H1 (cell line): ENCODE measurements around the gene ARFGEF3. TPM values are rescaled to one million over a fixed set of nuclear protein-coding genes. Genes with fewer than 3 reads are reported as not detected.

Experiments used
- CTCF ChIA-PET: fragments of 300-600 bp; sonication (Branson Sonifier 250); formaldehyde crosslinking; loops from one replicate; lab custom pipeline; 2021; ENCODE audit not compliant: partially characterized antibody; lab: Charles Lee
- POLR2A ChIA-PET: fragments of 300-600 bp; sonication (Branson Sonifier 250); formaldehyde crosslinking; loops from one replicate; lab custom pipeline; 2021; ENCODE audit warnings: inconsistent platforms; ENCODE audit not compliant: partially characterized antibody; lab: Charles Lee
- DNase-seq, 2 experiments: peaks; one replicate each; pipeline versions ENCODE4 v3.0.0 to v3.0.0-alpha.2; 2010 to 2022; ENCODE audit warnings: low spot score in 2 of 2, low read depth in 1 of 2, mixed read lengths in 1 of 2
- FAIRE-seq: peaks from 2 replicates; lab custom pipeline; 2011; peaks lifted over from hg19 to GRCh38; lab: Jason Lieb, UNC
- H2AFZ ChIP-seq: 2 replicates; pipeline ENCODE4 v1.8.1; 2012; ENCODE audit warnings: low read length, inconsistent platforms
- H2AK5ac ChIP-seq: 2 replicates; pipeline ENCODE4 v1.6.1; 2013; ENCODE audit warnings: low read depth, low read length
- H2BK120ac ChIP-seq: replicated peaks from 2 replicates; pipeline ENCODE3; 2013; ENCODE audit warnings: low read depth, low read length, inconsistent platforms
- H2BK12ac ChIP-seq: 2 replicates; pipeline ENCODE4 v1.6.1; 2013; ENCODE audit warnings: low read depth, low read length
- H2BK15ac ChIP-seq: 2 replicates; pipeline ENCODE4 v1.6.1; 2013; ENCODE audit warnings: low read length
- H2BK20ac ChIP-seq: 2 replicates; pipeline ENCODE4 v1.6.1; 2013; ENCODE audit warnings: low read length
- H2BK5ac ChIP-seq: 2 replicates; pipeline ENCODE4 v1.6.1; 2013; ENCODE audit warnings: low read depth, low read length
- H3K14ac ChIP-seq: 2 replicates; pipeline ENCODE4 v1.6.1; 2013; ENCODE audit warnings: inconsistent platforms; ENCODE audit not compliant: insufficient read length
- H3K18ac ChIP-seq: 2 replicates; pipeline ENCODE4 v1.6.1; 2013; ENCODE audit warnings: low read length; ENCODE audit errors: extremely low read depth
- H3K23ac ChIP-seq: 2 replicates; pipeline ENCODE4 v1.6.1; 2013; ENCODE audit warnings: inconsistent platforms; ENCODE audit not compliant: insufficient read length
- H3K23me2 ChIP-seq: 2 replicates; pipeline ENCODE4 v1.6.1; 2013; ENCODE audit warnings: low read depth, low read length
- H3K27ac ChIP-seq: 2 replicates; pipeline ENCODE4 v1.6.1; 2011; ENCODE audit warnings: low read depth, low read length, inconsistent platforms
- H3K27me3 ChIP-seq, 4 experiments: replicated peaks in 1 of 4; 1 replicate in 1 of 4; 2 replicates in 3 of 4; pipeline versions ENCODE4 v1.6.1 to v1.8.1; 2011 to 2013; ENCODE audit warnings: low read length in 3 of 4, mild to moderate bottlenecking in 3 of 4, inconsistent platforms in 2 of 4, mixed read lengths in 2 of 4, moderate library complexity in 1 of 4; ENCODE audit not compliant: control insufficient read depth in 3 of 4, insufficient read depth in 3 of 4; ENCODE audit errors: extremely low read depth in 1 of 4
- H3K36me3 ChIP-seq, 4 experiments: 2 replicates each; pipeline versions ENCODE4 v1.6.1 to v1.8.1; 2011 to 2013; ENCODE audit warnings: mild to moderate bottlenecking in 4 of 4, low read length in 3 of 4, moderate library complexity in 2 of 4, control low read depth in 1 of 4, inconsistent platforms in 1 of 4; ENCODE audit not compliant: insufficient read depth in 4 of 4, control insufficient read depth in 2 of 4
- H3K4ac ChIP-seq: replicated peaks from 2 replicates; pipeline ENCODE3; 2013; ENCODE audit warnings: low read length, low read depth, mixed read lengths, inconsistent platforms; ENCODE audit not compliant: insufficient read length
- H3K4me1 ChIP-seq, 4 experiments: replicated peaks in 1 of 4; 1 replicate in 1 of 4; 2 replicates in 3 of 4; pipeline versions ENCODE4 v1.6.1 to v1.8.1; 2011 to 2013; ENCODE audit warnings: low read length in 3 of 4, inconsistent platforms in 2 of 4, mixed read lengths in 1 of 4; ENCODE audit not compliant: insufficient read depth in 4 of 4, control insufficient read depth in 3 of 4
- H3K4me2 ChIP-seq, 2 experiments: 2 replicates each; pipeline versions ENCODE4 v1.6.1 to v1.8.1; 2011 to 2013; ENCODE audit warnings: low read depth in 2 of 2, low read length in 2 of 2, control low read depth in 1 of 2, inconsistent platforms in 1 of 2, mild to moderate bottlenecking in 1 of 2; ENCODE audit not compliant: insufficient read depth in 1 of 2
- H3K4me3 ChIP-seq, 4 experiments: fragments of 200-600, 300-600 bp in 1 of 4; sonication (generic), shearing (Covaris generic), sonication (Bioruptor Twin) in 1 of 4; 2 replicates each; pipeline versions ENCODE4 v1.5.1 to v1.8.1; 2011 to 2016; ENCODE audit warnings: low read length in 4 of 4, low read depth in 3 of 4, control low read depth in 2 of 4, inconsistent platforms in 2 of 4, mild to moderate bottlenecking in 2 of 4, mixed read lengths in 1 of 4, moderate library complexity in 1 of 4; ENCODE audit not compliant: insufficient read depth in 2 of 4; ENCODE audit errors: extremely low read depth in 1 of 4
- H3K56ac ChIP-seq: replicated peaks from 2 replicates; pipeline ENCODE3; 2013; ENCODE audit warnings: low read depth, mild to moderate bottlenecking, mixed read lengths, low read length, inconsistent platforms; ENCODE audit not compliant: insufficient read length
- H3K79me1 ChIP-seq: 2 replicates; pipeline ENCODE4 v1.6.1; 2013; ENCODE audit warnings: low read depth, low read length, control low read depth
- H3K79me2 ChIP-seq, 2 experiments: 2 replicates each; pipeline versions ENCODE4 v1.6.1 to v1.8.1; 2012 to 2013; ENCODE audit warnings: low read length in 2 of 2, mild to moderate bottlenecking in 2 of 2, inconsistent platforms in 1 of 2; ENCODE audit not compliant: insufficient read depth in 2 of 2, control insufficient read depth in 1 of 2
- H3K9ac ChIP-seq, 4 experiments: replicated peaks in 1 of 4; 1 replicate in 1 of 4; 2 replicates in 3 of 4; pipeline versions ENCODE4 v1.6.1 to v1.8.1; 2011 to 2013; ENCODE audit warnings: low read depth in 3 of 4, low read length in 3 of 4, control low read depth in 2 of 4, mild to moderate bottlenecking in 2 of 4, moderate library complexity in 2 of 4, inconsistent platforms in 1 of 4; ENCODE audit errors: extremely low read depth in 1 of 4
- H3K9me3 ChIP-seq, 2 experiments: 2 replicates each; pipeline versions ENCODE4 v1.6.1 to v1.8.1; 2012 to 2013; ENCODE audit warnings: mild to moderate bottlenecking in 2 of 2, moderate library complexity in 2 of 2, control low read depth in 1 of 2, inconsistent platforms in 1 of 2, low read depth in 1 of 2, low read length in 1 of 2, mixed read lengths in 1 of 2; ENCODE audit not compliant: insufficient read depth in 2 of 2
- H4K20me1 ChIP-seq, 2 experiments: replicated peaks in 1 of 2; 2 replicates each; pipeline versions ENCODE3 to v1.8.1; 2011 to 2013; ENCODE audit warnings: inconsistent platforms in 2 of 2, low read length in 2 of 2, mild to moderate bottlenecking in 1 of 2; ENCODE audit not compliant: insufficient read depth in 2 of 2, control insufficient read depth in 1 of 2
- H4K5ac ChIP-seq: 2 replicates; pipeline ENCODE4 v1.6.1; 2013; ENCODE audit warnings: low read length, low read depth, mixed read lengths, inconsistent platforms; ENCODE audit not compliant: insufficient read length
- H4K8ac ChIP-seq: 2 replicates; pipeline ENCODE4 v1.8.0; 2013; ENCODE audit warnings: mild to moderate bottlenecking, moderate library complexity, low read length, inconsistent platforms; ENCODE audit not compliant: insufficient read depth; ENCODE audit errors: extremely low read depth
- H4K91ac ChIP-seq: replicated peaks from 2 replicates; pipeline ENCODE3; 2013; ENCODE audit warnings: low read length, mixed read lengths, inconsistent platforms; ENCODE audit not compliant: insufficient read length
- ATF2 ChIP-seq: IDR thresholded peaks from 2 replicates; pipeline ENCODE4 v1.6.1; 2012; ENCODE audit warnings: low read length, inconsistent platforms
- JUN ChIP-seq: IDR thresholded peaks from 2 replicates; pipeline ENCODE4 v1.6.1; 2011; ENCODE audit warnings: low read depth, mild to moderate bottlenecking, improper control_type of control experiment, low read length
- TAF7 ChIP-seq: optimal IDR thresholded peaks from 2 replicates; pipeline ENCODE3; 2011; ENCODE audit warnings: low read depth, mild to moderate bottlenecking, inconsistent platforms, low read length, moderate library complexity, borderline replicate concordance
- ZNF274 ChIP-seq: IDR thresholded peaks from 2 replicates; pipeline ENCODE4 v1.7.0; 2012; ENCODE audit warnings: low read length, borderline replicate concordance; ENCODE audit errors: extremely low read depth
- WGBS, 2 experiments: shearing (Covaris generic) in 1 of 2; methylation state at CpG; one replicate each; pipeline versions ENCODE4 v1.1.6 to v1.1.7; 2013 to 2015; ENCODE audit warnings: low lambda C conversion rate in 2 of 2, mixed read lengths in 2 of 2, inconsistent platforms in 1 of 2, low coverage in 1 of 2, missing lambda C conversion rate in 1 of 2; ENCODE audit not compliant: insufficient replicate concordance in 2 of 2, insufficient coverage in 1 of 2, insufficient read length in 1 of 2; ENCODE audit errors: extremely low coverage in 1 of 2, missing lambda C conversion rate in 1 of 2; 5-methylcytosine and 5-hydroxymethylcytosine counted together
- polyA plus RNA-seq, 7 experiments: library from polyadenylated mRNA; depleted of rRNA in 3 of 7; stranded (reverse) in 5 of 7; unstranded in 2 of 7; fragments of >200 nt in 5 of 7; fragments of 200-250 nt in 2 of 7; gene quantifications; 1 replicate in 5 of 7; 2 replicates in 1 of 7; 4 replicates in 1 of 7; pipeline versions ENCODE4 v1.2.1 to v1.2.3, GENCODE V29; 2011 to 2013; ENCODE audit warnings: missing spikeins in 2 of 7, mixed read lengths in 2 of 7
- total RNA-seq: library from RNA; stranded (reverse); fragmentation: NEBNext Ultra II Directional; extraction: Animal tissue kit (Norgen Biotek cat#: 25700); gene quantifications from 2 replicates; pipeline ENCODE4 v1.2.1, GENCODE V29; 2021

The ARFGEF3 gene
- total and polyA plus RNA-seq, 2 of the 8 experiments (the other 6 are each of a cell fraction or from before 2014, with no cell fraction given) = 5.8 to 23.2 TPM

DNA sequence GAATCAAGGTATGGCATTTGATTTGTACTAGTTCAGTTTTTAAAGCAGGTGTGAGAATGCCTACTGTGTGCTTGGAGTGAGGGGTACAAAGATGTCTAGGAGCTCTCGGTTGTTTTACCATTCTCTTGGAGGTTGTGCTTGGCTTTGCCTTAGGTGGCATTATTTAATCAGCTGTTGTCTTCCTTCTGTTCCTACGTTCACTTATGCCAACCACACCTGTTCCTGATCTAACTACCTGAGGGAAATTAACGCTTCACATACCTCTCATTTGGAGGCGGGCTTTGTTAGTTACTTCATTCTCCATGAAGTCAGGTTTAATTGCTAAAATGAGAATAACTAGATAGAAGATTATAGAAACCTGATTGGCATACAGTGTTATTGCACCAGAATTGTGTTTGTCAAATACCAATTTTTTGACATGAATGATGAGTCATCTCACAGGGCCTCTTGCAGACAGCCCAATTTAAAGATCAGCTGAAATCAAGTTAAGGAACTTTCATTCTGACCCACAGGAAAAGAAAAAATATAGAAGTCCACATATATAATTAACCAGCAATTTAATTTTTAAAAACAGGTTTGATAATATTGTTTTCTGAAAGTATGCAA, 81.4 kb downstream of the ARFGEF3 start:
- Histone ChIP-seq H2BK120ac (no peak overlapping the region), H3K27me3 (no peaks in the 10 kb centered on the region), H3K79me2 (no peaks in the 10 kb centered on the region), H3K9me3 (no peaks in the 10 kb centered on the region), H2BK5ac (no peak overlapping the region), H3K27ac (no peak overlapping the region), H3K4ac (no peak overlapping the region), H3K18ac (no peak overlapping the region), H3K4me2 (no peak overlapping the region), H4K91ac (no peak overlapping the region), H3K36me3 (no peaks in the 10 kb centered on the region), H4K5ac (no peak overlapping the region), H2BK12ac (no peak overlapping the region)
- no peak for DNase-seq
- no peak for FAIRE-seq
- no peak for TF ChIP-seq ATF2
- TF ChIP-seq JUN = no peak
- TF ChIP-seq ZNF274 = no peak
- no peak for TF ChIP-seq TAF7
- TF ChIP-seq, all 59 proteins: peak for 0
- WGBS, 2 experiments = 88% methylated on average over 4 of the region's 4 CpGs; no CpG with 5 or more reads in 1 of the 2 experiments
- Histone ChIP-seq H3K14ac (no peak overlapping the region), H3K56ac (no peak overlapping the region), H2AK5ac (no peak overlapping the region), H3K79me1 (no peaks in the 10 kb centered on the region), H3K4me1 (no peaks in the 10 kb centered on the region), H3K4me3 (no peak overlapping the region), H2BK20ac (no peak overlapping the region), H3K23ac (no peak overlapping the region), H2BK15ac (no peak overlapping the region), H4K20me1 (no peaks in the 10 kb centered on the region), H4K8ac (no peak overlapping the region), H3K23me2 (no peaks in the 10 kb centered on the region), H3K9ac (no peak overlapping the region), H2AFZ (no peak overlapping the region)
- ChIA-PET CTCF (interaction anchor here (0.9 to 1.3 kb wide), 6 partner anchors 8 to 154 kb away, joined by 3 read pairs; no protein-coding TSS in a partner anchor), POLR2A (no interaction called here)
